GM12864 (cell line): ENCODE measurements around the gene SPDYE6.

Source experiments
- DNase-seq: peaks from one replicate; pipeline ENCODE4 v3.0.0-alpha.2; 2011; ENCODE audit warnings: low read depth
- H3K4me3 ChIP-seq: 2 replicates; pipeline ENCODE4 v1.5.1; 2011; ENCODE audit warnings: mild to moderate bottlenecking, low read depth, low read length, control low read depth
- CTCF ChIP-seq: IDR thresholded peaks from 2 replicates; pipeline ENCODE4 v1.5.1; 2011; ENCODE audit warnings: low read depth, mild to moderate bottlenecking, moderate library complexity, low read length, control low read depth, inconsistent platforms; ENCODE audit errors: missing control alignments

SPDYE6 gene

GRCh38 chr7:102395873-102396709 is 39.8 kb upstream of the SPDYE6 start, which contains the start of gene PRKRIP1:
Gene PRKRIP1, plus strand, starts transcription at chr7:102396363. Its CDS starts 49 bp downstream, at chr7:102396412.
- TF ChIP-seq CTCF: no peak
- DNase-seq: peak; percentile 98
- peak within 1 kb of the TSS; percentile 78 for H3K4me3 ChIP-seq

- DNase-seq: no peak
- no peak for TF ChIP-seq CTCF
- peak overlapping the region; percentile 78 for H3K4me3 ChIP-seq
Observed at GRCh38 chr7:102395592-102395872, 39.3 kb upstream of the SPDYE6 start.

DNA sequence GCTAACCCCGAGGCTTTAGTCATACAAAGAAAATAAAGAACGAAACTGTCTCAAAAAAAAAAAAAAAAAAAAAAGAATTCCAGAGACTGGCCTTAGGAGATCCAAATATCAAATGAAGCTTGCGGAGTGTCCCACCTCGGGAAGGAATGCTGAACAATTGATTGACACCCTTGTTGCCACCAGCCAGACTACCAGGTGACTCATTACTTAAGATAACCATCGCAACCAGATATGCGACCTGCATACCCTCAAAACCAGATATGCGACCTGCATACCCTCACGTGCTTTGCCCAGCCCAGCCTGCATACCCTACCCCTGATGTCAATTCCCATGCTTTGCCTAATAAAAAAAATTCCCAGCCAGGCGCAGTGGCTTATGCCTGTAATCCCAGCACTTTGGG is 37.2 kb upstream of the SPDYE6 start:
- TF ChIP-seq CTCF: no peak
- DNase-seq: no peak
- no peak overlapping the region for H3K4me3 ChIP-seq

DNA sequence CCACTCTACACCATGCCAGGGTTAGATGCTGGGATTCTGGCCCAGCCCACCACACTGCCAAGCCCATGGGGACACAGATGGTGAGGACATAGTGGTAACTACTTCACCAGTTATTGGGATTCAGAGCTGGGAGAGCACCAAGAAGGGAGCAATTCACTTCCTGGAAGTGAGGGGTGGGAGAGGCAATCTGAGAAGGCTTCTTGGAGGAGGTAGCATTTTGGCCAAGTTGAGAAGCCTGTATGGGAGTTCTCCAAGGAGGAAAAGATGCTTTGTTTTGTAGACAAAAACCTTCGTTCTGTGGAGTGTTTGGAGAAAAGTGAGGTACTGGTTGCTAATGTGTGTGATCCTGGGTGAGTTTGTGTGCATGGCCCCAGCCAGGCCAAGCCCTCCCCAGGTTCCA is 36.1 kb upstream of the SPDYE6 start:
- no peak for TF ChIP-seq CTCF
- H3K4me3 ChIP-seq: no peak overlapping the region
- DNase-seq: no peak

DNA sequence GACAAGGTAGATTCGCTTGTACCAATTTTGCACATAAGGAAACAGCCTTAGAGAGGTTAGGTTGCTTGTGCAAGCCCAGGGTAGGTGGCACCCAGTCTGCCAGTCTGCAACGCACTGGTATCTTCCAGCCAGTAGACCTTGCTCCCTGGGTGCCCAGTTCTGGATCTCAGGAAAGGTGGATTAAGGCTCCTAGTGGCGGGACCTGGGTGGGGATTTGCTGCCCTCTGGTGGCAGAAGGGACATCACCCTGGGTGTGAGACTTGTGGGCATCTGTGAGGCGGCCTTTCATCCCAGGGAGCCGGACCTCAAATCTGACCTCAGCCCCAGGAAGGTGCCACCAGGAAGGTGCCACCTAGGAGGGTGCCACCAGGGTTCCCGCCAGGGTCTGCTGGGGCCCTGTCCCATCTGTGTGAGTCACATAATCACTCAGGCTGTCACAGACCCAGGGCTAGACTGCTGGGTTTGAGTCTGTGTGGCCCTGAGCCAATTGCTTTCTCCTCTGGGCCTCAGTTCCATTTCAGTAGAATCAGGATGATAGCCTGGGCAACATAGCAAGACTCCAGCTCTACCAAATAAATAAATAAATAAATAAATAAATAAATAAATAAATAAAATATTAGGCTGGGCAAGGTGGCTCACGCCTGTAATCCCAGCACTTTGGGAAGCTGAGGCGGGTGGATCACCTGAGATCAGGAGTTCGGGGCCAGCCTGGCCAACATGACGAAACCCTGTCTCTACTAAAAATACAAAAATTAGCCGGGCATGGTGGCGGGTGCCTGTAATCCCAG is 34.6 kb upstream of the SPDYE6 start:
- DNase-seq: no peak
- TF ChIP-seq CTCF: peak; percentile 92
- no peak overlapping the region for H3K4me3 ChIP-seq

- TF ChIP-seq CTCF: no peak
- DNase-seq: peak; percentile 44
- no peak overlapping the region for H3K4me3 ChIP-seq
Observed at GRCh38 chr7:102389810-102390209, 33.6 kb upstream of the SPDYE6 start.
